ENCODE data around the gene FLAD1.
A peak's percentile ranks its signal among the peaks of the same experiment; 100 is the strongest.

FLAD1 gene

GRCh38 chr1:155014709-155015508 is 31.8 kb downstream of the FLAD1 start:
- Histone ChIP-seq H3K9me3 (ENCODE audit: control insufficient read depth, insufficient read depth, low read depth, low read length) (no peaks in the 10 kb centered on the region), H3K4me1 (ENCODE audit: control insufficient read depth, insufficient read depth, low read length) (peaks cover 33% of the 10 kb centered on the region), H3K27me3 (ENCODE audit: control insufficient read depth, insufficient read depth, low read length) (no peaks in the 10 kb centered on the region), H3K36me3 (ENCODE audit: control insufficient read depth, insufficient read depth, low read length) (peaks cover 27% of the 10 kb centered on the region), H3K27ac (ENCODE audit: low read depth, low read length) (no peak overlapping the region), H3K4me3 (ENCODE audit: low read depth, low read length) (no peak overlapping the region), H3K9ac (ENCODE audit: low read length) (no peak overlapping the region)

GRCh38 chr1:155015527-155016230 is 32.5 kb downstream of the FLAD1 start:
- no peak overlapping the region for H3K4me3 ChIP-seq (ENCODE audit: low read depth, low read length)
- no peaks in the 10 kb centered on the region for H3K27me3 ChIP-seq (ENCODE audit: control insufficient read depth, insufficient read depth, low read length)
- no peaks in the 10 kb centered on the region for H3K9me3 ChIP-seq (ENCODE audit: control insufficient read depth, insufficient read depth, low read depth, low read length)
- peaks cover 30% of the 10 kb centered on the region for H3K4me1 ChIP-seq (ENCODE audit: control insufficient read depth, insufficient read depth, low read length)
- peaks cover 27% of the 10 kb centered on the region for H3K36me3 ChIP-seq (ENCODE audit: control insufficient read depth, insufficient read depth, low read length)
- H3K9ac ChIP-seq (ENCODE audit: low read length) = no peak overlapping the region
- no peak overlapping the region for H3K27ac ChIP-seq (ENCODE audit: low read depth, low read length)

GRCh38 chr1:155016231-155016831 is 33.2 kb downstream of the FLAD1 start:
- peaks cover 30% of the 10 kb centered on the region for H3K4me1 ChIP-seq (ENCODE audit: control insufficient read depth, insufficient read depth, low read length)
- 0 out of 2 replicates have a peak overlapping the region, but pooled peaks have one; percentile 62 for H3K4me3 ChIP-seq (ENCODE audit: low read depth, low read length)
- H3K27me3 ChIP-seq (ENCODE audit: control insufficient read depth, insufficient read depth, low read length) = no peaks in the 10 kb centered on the region
- H3K36me3 ChIP-seq (ENCODE audit: control insufficient read depth, insufficient read depth, low read length) = peaks cover 27% of the 10 kb centered on the region
- H3K9ac ChIP-seq (ENCODE audit: low read length) = no peak overlapping the region
- H3K27ac ChIP-seq (ENCODE audit: low read depth, low read length) = peak overlapping the region; percentile 75; the same call in 1 of the 2 replicates
- H3K9me3 ChIP-seq (ENCODE audit: control insufficient read depth, insufficient read depth, low read depth, low read length) = no peaks in the 10 kb centered on the region

- no peaks in the 10 kb centered on the region for H3K9me3 ChIP-seq (ENCODE audit: control insufficient read depth, insufficient read depth, low read depth, low read length)
- H3K4me3 ChIP-seq (ENCODE audit: low read depth, low read length) = peak overlapping the region; percentile 62
- H3K36me3 ChIP-seq (ENCODE audit: control insufficient read depth, insufficient read depth, low read length) = peaks cover 27% of the 10 kb centered on the region
- H3K4me1 ChIP-seq (ENCODE audit: control insufficient read depth, insufficient read depth, low read length) = peaks cover 21% of the 10 kb centered on the region
- peak overlapping the region; percentile 47 for H3K9ac ChIP-seq (ENCODE audit: low read length)
- H3K27me3 ChIP-seq (ENCODE audit: control insufficient read depth, insufficient read depth, low read length) = no peaks in the 10 kb centered on the region
- H3K27ac ChIP-seq (ENCODE audit: low read depth, low read length) = peak overlapping the region; percentile 75; the same call in 1 of the 2 replicates
Observed at GRCh38 chr1:155017041-155017945, 34.1 kb downstream of the FLAD1 start.

GRCh38 chr1:155017946-155018316 is 34.8 kb downstream of the FLAD1 start:
- H3K36me3 ChIP-seq (ENCODE audit: control insufficient read depth, insufficient read depth, low read length) = peaks cover 27% of the 10 kb centered on the region
- no peak overlapping the region for H3K27ac ChIP-seq (ENCODE audit: low read depth, low read length)
- H3K4me1 ChIP-seq (ENCODE audit: control insufficient read depth, insufficient read depth, low read length) = peaks cover 15% of the 10 kb centered on the region
- H3K27me3 ChIP-seq (ENCODE audit: control insufficient read depth, insufficient read depth, low read length) = no peaks in the 10 kb centered on the region
- H3K4me3 ChIP-seq (ENCODE audit: low read depth, low read length) = peak overlapping the region; percentile 62
- H3K9me3 ChIP-seq (ENCODE audit: control insufficient read depth, insufficient read depth, low read depth, low read length) = no peaks in the 10 kb centered on the region
- peak overlapping the region; percentile 30 for H3K9ac ChIP-seq (ENCODE audit: low read length)

GRCh38 chr1:155018617-155019348 is 35.6 kb downstream of the FLAD1 start:
- H3K9ac ChIP-seq (ENCODE audit: low read length) = no peak overlapping the region
- no peak overlapping the region for H3K27ac ChIP-seq (ENCODE audit: low read depth, low read length)
- H3K27me3 ChIP-seq (ENCODE audit: control insufficient read depth, insufficient read depth, low read length) = no peaks in the 10 kb centered on the region
- peaks cover 26% of the 10 kb centered on the region for H3K36me3 ChIP-seq (ENCODE audit: control insufficient read depth, insufficient read depth, low read length)
- H3K9me3 ChIP-seq (ENCODE audit: control insufficient read depth, insufficient read depth, low read depth, low read length) = no peaks in the 10 kb centered on the region
- no peak overlapping the region for H3K4me3 ChIP-seq (ENCODE audit: low read depth, low read length)
- peaks cover 12% of the 10 kb centered on the region for H3K4me1 ChIP-seq (ENCODE audit: control insufficient read depth, insufficient read depth, low read length)

GRCh38 chr1:155019377-155020245 is 36.5 kb downstream of the FLAD1 start:
- H3K9me3 ChIP-seq (ENCODE audit: control insufficient read depth, insufficient read depth, low read depth, low read length) = no peaks in the 10 kb centered on the region
- no peak overlapping the region for H3K9ac ChIP-seq (ENCODE audit: low read length)
- peaks cover 12% of the 10 kb centered on the region for H3K4me1 ChIP-seq (ENCODE audit: control insufficient read depth, insufficient read depth, low read length)
- peaks cover 17% of the 10 kb centered on the region for H3K36me3 ChIP-seq (ENCODE audit: control insufficient read depth, insufficient read depth, low read length)
- H3K4me3 ChIP-seq (ENCODE audit: low read depth, low read length) = no peak overlapping the region
- no peaks in the 10 kb centered on the region for H3K27me3 ChIP-seq (ENCODE audit: control insufficient read depth, insufficient read depth, low read length)
- no peak overlapping the region for H3K27ac ChIP-seq (ENCODE audit: low read depth, low read length)

GRCh38 chr1:155022136-155022926 is 39.2 kb downstream of the FLAD1 start:
- Histone ChIP-seq H3K4me3 (ENCODE audit: low read depth, low read length) (no peak overlapping the region), H3K4me1 (ENCODE audit: control insufficient read depth, insufficient read depth, low read length) (peaks cover 12% of the 10 kb centered on the region), H3K27me3 (ENCODE audit: control insufficient read depth, insufficient read depth, low read length) (no peaks in the 10 kb centered on the region), H3K9ac (ENCODE audit: low read length) (no peak overlapping the region), H3K9me3 (ENCODE audit: control insufficient read depth, insufficient read depth, low read depth, low read length) (no peaks in the 10 kb centered on the region), H3K36me3 (ENCODE audit: control insufficient read depth, insufficient read depth, low read length) (no peaks in the 10 kb centered on the region), H3K27ac (ENCODE audit: low read depth, low read length) (no peak overlapping the region)

- Histone ChIP-seq H3K27ac (ENCODE audit: low read depth, low read length) (no peak overlapping the region), H3K36me3 (ENCODE audit: control insufficient read depth, insufficient read depth, low read length) (no peaks in the 10 kb centered on the region), H3K4me1 (ENCODE audit: control insufficient read depth, insufficient read depth, low read length) (peaks cover 9% of the 10 kb centered on the region), H3K9me3 (ENCODE audit: control insufficient read depth, insufficient read depth, low read depth, low read length) (no peaks in the 10 kb centered on the region), H3K9ac (ENCODE audit: low read length) (no peak overlapping the region), H3K27me3 (ENCODE audit: control insufficient read depth, insufficient read depth, low read length) (no peaks in the 10 kb centered on the region), H3K4me3 (ENCODE audit: low read depth, low read length) (no peak overlapping the region)
Observed at GRCh38 chr1:155022927-155023236, 39.7 kb downstream of the FLAD1 start.
